Memory B cell (primary cell): ENCODE measurements around the gene AOPEP.
A peak's percentile ranks its signal among the peaks of the same experiment; 100 is the strongest.

Experiments used
- ATAC-seq: fragments of 150-1000 bp; cut with Tn5 transposase; 2 replicates; pipeline ENCODE4 v1.10.0; 2021; ENCODE audit warnings: low read depth, mild to moderate bottlenecking, moderate library complexity
- DNase-seq, 2 donors: peaks; one replicate each; pipeline ENCODE4 v3.0.0; 2022; ENCODE audit warnings: low spot score in 2 of 2
- H3K27ac Mint-ChIP-seq: one replicate; pipeline ENCODE4 v1.8.0; 2022; ENCODE audit warnings: mild to moderate bottlenecking, moderate library complexity, mixed read lengths
- H3K27me3 Mint-ChIP-seq: one replicate; pipeline ENCODE4 v1.8.0; 2022; ENCODE audit warnings: mixed read lengths
- H3K36me3 Mint-ChIP-seq: one replicate; pipeline ENCODE4 v1.8.0; 2022; ENCODE audit warnings: mild to moderate bottlenecking, mixed read lengths
- H3K4me1 Mint-ChIP-seq: one replicate; pipeline ENCODE4 v1.8.0; 2022; ENCODE audit warnings: mixed read lengths
- H3K4me3 Mint-ChIP-seq: one replicate; pipeline ENCODE4 v1.8.0; 2022; ENCODE audit warnings: mild to moderate bottlenecking, moderate library complexity, mixed read lengths
- H3K9me3 Mint-ChIP-seq: one replicate; pipeline ENCODE4 v1.8.0; 2022; ENCODE audit warnings: mixed read lengths

AOPEP gene

GRCh38 chr9:94760660-94761059, 34.2 kb downstream of the AOPEP start:
- no peak for DNase-seq
- no peaks in the 10 kb centered on the region for H3K27me3 Mint-ChIP-seq
- no peak overlapping the region for H3K4me3 Mint-ChIP-seq
- H3K4me1 Mint-ChIP-seq = peaks cover 7% of the 10 kb centered on the region
- H3K27ac Mint-ChIP-seq = peak overlapping the region; percentile 8
- no peaks in the 10 kb centered on the region for H3K9me3 Mint-ChIP-seq
- no peak for ATAC-seq
- peaks cover 16% of the 10 kb centered on the region for H3K36me3 Mint-ChIP-seq

DNA sequence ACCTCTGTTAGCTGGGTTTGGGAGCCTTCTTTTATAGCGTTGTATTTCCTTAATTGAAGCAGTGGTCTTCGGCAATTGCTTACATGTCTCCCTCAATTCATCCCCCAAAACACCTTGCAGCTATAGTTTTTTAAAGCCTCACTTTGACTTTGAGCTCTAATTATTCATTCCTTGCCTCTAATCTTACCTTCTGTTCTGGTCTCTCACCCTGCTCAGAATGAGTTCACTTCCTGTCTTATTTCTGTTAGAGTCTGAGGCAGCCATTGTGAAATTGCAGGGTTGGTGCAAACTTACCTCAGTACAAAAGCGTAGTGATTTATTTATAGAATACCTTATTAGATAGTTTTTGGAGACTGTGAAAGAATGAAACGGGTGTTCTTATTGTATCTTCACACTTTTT, 35.0 kb downstream of the AOPEP start:
- Mint-ChIP-seq H3K27ac (peak overlapping the region; percentile 8), H3K4me3 (no peak overlapping the region), H3K27me3 (no peaks in the 10 kb centered on the region), H3K9me3 (no peaks in the 10 kb centered on the region), H3K36me3 (peaks cover 16% of the 10 kb centered on the region), H3K4me1 (peaks cover 7% of the 10 kb centered on the region)
- DNase-seq = no peak
- no peak for ATAC-seq

- Mint-ChIP-seq H3K36me3 (peaks cover 13% of the 10 kb centered on the region), H3K27ac (peak overlapping the region; percentile 4), H3K4me3 (no peak overlapping the region), H3K27me3 (no peaks in the 10 kb centered on the region), H3K9me3 (no peaks in the 10 kb centered on the region), H3K4me1 (peaks cover 15% of the 10 kb centered on the region)
- DNase-seq = no peak
- ATAC-seq = no peak
Observed at GRCh38 chr9:94767331-94768072, 41.0 kb downstream of the AOPEP start.

DNA sequence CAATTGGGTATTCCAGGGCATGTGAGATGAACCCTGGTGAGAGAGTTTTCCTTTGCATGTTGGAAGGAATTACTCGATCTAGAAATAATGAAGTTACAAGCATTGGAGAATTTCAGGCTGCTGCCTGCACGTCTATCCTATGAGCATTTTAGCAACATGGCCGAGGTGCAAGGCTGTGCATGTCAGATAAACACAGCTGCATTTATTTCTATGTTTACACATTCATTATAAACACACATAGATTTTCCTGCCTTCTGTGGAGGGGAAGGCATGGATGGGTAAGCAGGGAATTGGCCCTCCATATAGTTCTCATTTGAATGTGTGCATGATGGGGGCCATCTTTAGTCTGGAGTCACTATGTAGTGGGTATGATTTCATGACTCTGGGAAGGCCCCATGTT, 42.3 kb downstream of the AOPEP start:
- H3K27me3 Mint-ChIP-seq = no peaks in the 10 kb centered on the region
- H3K36me3 Mint-ChIP-seq = peaks cover 20% of the 10 kb centered on the region
- peaks cover 15% of the 10 kb centered on the region for H3K4me1 Mint-ChIP-seq
- H3K4me3 Mint-ChIP-seq = no peak overlapping the region
- no peak overlapping the region for H3K27ac Mint-ChIP-seq
- ATAC-seq (no peak), DNase-seq (no peak)
- H3K9me3 Mint-ChIP-seq = no peaks in the 10 kb centered on the region

DNA sequence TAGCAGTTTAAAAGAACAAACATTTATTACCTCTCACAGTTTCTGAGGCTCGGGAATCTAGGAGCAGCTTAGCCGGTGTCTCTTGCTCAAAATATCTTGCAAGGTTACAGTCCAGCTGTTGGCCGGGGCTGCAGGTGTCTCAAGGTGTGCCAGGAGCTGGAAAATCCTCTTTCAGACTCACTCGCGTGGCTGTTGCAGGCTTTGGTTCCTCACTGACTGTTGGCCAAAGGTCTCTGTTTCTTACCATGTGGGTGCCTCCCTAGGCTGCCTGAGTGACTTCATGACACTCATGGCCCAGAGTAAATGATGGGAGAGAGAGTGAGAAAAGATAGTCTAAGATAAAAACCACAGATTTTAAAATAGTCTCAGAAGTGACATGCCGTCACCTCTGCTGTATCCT, 43.8 kb downstream of the AOPEP start:
- Mint-ChIP-seq H3K9me3 (no peaks in the 10 kb centered on the region), H3K27ac (no peak overlapping the region), H3K36me3 (peaks cover 16% of the 10 kb centered on the region), H3K27me3 (no peaks in the 10 kb centered on the region), H3K4me3 (no peak overlapping the region), H3K4me1 (peaks cover 15% of the 10 kb centered on the region)
- ATAC-seq = no peak
- no peak for DNase-seq

GRCh38 chr9:94771096-94771495, 44.6 kb downstream of the AOPEP start:
- Mint-ChIP-seq H3K27ac (peak overlapping the region; percentile 5), H3K4me3 (no peak overlapping the region), H3K27me3 (no peaks in the 10 kb centered on the region), H3K9me3 (no peaks in the 10 kb centered on the region), H3K4me1 (peaks cover 15% of the 10 kb centered on the region), H3K36me3 (peaks cover 16% of the 10 kb centered on the region)
- DNase-seq (no peak), ATAC-seq (no peak)

GRCh38 chr9:94772144-94772543, 45.6 kb downstream of the AOPEP start:
- DNase-seq (no peak), ATAC-seq (no peak)
- no peak overlapping the region for H3K4me3 Mint-ChIP-seq
- H3K4me1 Mint-ChIP-seq = peaks cover 12% of the 10 kb centered on the region
- H3K36me3 Mint-ChIP-seq = peaks cover 13% of the 10 kb centered on the region
- no peaks in the 10 kb centered on the region for H3K27me3 Mint-ChIP-seq
- H3K9me3 Mint-ChIP-seq = no peaks in the 10 kb centered on the region
- H3K27ac Mint-ChIP-seq = no peak overlapping the region

- ATAC-seq (no peak), DNase-seq (no peak)
- Mint-ChIP-seq H3K36me3 (peaks cover 10% of the 10 kb centered on the region), H3K27ac (no peak overlapping the region), H3K27me3 (no peaks in the 10 kb centered on the region), H3K4me1 (peaks cover 8% of the 10 kb centered on the region), H3K9me3 (no peaks in the 10 kb centered on the region), H3K4me3 (no peak overlapping the region)
Observed at GRCh38 chr9:94772639-94773303, 46.3 kb downstream of the AOPEP start.

DNA sequence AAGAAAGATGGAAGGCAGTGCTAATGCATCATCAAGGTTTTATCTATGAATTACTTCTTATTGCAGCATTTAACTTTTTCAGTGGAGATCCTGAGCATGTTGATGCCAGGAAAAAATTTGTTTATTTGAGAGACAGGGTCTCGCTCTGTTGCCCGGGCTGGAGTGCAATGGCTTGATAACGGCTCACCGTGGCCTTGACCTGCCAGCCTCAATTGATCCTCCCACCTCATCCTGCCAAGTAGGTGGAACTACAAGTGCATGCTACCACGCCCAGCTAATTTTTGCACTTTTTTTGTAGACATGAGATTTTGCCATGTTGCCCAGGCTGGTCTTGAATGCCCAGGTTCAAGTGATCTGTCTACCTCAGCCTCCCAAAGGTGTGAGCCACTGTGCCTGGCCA, 47.2 kb downstream of the AOPEP start:
- Mint-ChIP-seq H3K9me3 (no peaks in the 10 kb centered on the region), H3K27ac (no peak overlapping the region)

GRCh38 chr9:94778013-94778412, 51.5 kb downstream of the AOPEP start:
- Mint-ChIP-seq H3K4me3 (no peak overlapping the region), H3K36me3 (peaks cover 4% of the 10 kb centered on the region), H3K27ac (no peak overlapping the region), H3K4me1 (peaks cover 2% of the 10 kb centered on the region), H3K9me3 (no peaks in the 10 kb centered on the region), H3K27me3 (no peaks in the 10 kb centered on the region)
- no peak for DNase-seq
- no peak for ATAC-seq

More for the DNA sequence above, 47.2 kb downstream of the AOPEP start:
- Mint-ChIP-seq H3K27me3 (no peaks in the 10 kb centered on the region), H3K4me3 (no peak overlapping the region), H3K4me1 (peaks cover 7% of the 10 kb centered on the region), H3K36me3 (peaks cover 8% of the 10 kb centered on the region)
- no peak for ATAC-seq
- DNase-seq = no peak

GRCh38 chr9:94779031-94779430, 52.5 kb downstream of the AOPEP start:
- no peaks in the 10 kb centered on the region for H3K27me3 Mint-ChIP-seq
- H3K4me3 Mint-ChIP-seq = no peak overlapping the region
- ATAC-seq (no peak), DNase-seq (no peak)
- H3K4me1 Mint-ChIP-seq = peaks cover 2% of the 10 kb centered on the region
- no peaks in the 10 kb centered on the region for H3K9me3 Mint-ChIP-seq
- no peaks in the 10 kb centered on the region for H3K36me3 Mint-ChIP-seq
- no peak overlapping the region for H3K27ac Mint-ChIP-seq

GRCh38 chr9:94779693-94780290, 53.3 kb downstream of the AOPEP start:
- H3K27ac Mint-ChIP-seq = no peak overlapping the region
- H3K27me3 Mint-ChIP-seq = no peaks in the 10 kb centered on the region
- DNase-seq = no peak

DNA sequence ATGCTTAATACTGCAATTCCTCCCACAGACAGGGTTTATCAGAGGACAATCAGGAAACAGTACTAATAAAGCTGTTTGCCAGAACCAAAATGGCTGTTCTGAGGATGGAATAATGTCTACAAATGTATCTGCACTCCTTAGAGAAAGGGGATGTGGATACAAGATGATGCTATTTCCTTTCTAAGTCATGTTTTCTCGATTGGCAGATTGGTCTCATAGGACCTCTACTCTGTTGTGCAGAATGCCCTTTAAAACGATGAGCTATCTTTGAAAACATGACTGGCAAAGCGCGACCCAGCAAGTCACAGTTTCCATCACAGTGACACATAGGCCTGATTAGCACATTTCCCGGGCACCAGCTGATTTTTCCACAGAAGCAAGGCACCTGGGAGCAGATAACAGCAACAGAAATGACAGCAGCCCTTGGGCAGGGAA, 54.0 kb downstream of the AOPEP start:
- Mint-ChIP-seq H3K27ac (no peak overlapping the region), H3K9me3 (no peaks in the 10 kb centered on the region), H3K27me3 (no peaks in the 10 kb centered on the region), H3K4me3 (no peak overlapping the region), H3K36me3 (no peaks in the 10 kb centered on the region), H3K4me1 (peaks cover 2% of the 10 kb centered on the region)
- DNase-seq = no peak
- no peak for ATAC-seq

More at GRCh38 chr9:94779693-94780290, 53.3 kb downstream of the AOPEP start:
- ATAC-seq = no peak
- Mint-ChIP-seq H3K4me1 (peaks cover 2% of the 10 kb centered on the region), H3K4me3 (no peak overlapping the region), H3K9me3 (no peaks in the 10 kb centered on the region), H3K36me3 (no peaks in the 10 kb centered on the region)

GRCh38 chr9:94782355-94783101, 56.0 kb downstream of the AOPEP start:
- H3K27ac Mint-ChIP-seq = no peak overlapping the region
- no peak overlapping the region for H3K4me3 Mint-ChIP-seq
- peaks cover 4% of the 10 kb centered on the region for H3K4me1 Mint-ChIP-seq
- DNase-seq (no peak), ATAC-seq (no peak)
- H3K9me3 Mint-ChIP-seq = no peaks in the 10 kb centered on the region
- no peaks in the 10 kb centered on the region for H3K27me3 Mint-ChIP-seq
- H3K36me3 Mint-ChIP-seq = no peaks in the 10 kb centered on the region
